Astrocyte of the cerebellum (primary cell): Measurements from ENCODE around the gene PCBD2.
"Not testable (repeated sequence)": the region's sequence is repeated elsewhere in the genome, so short reads cannot be mapped to it uniquely, and the experiment has no call there.

ENCODE experiments used
- DNase-seq: peaks from one replicate; pipeline ENCODE4 v3.0.0-alpha.2; 2011; ENCODE audit warnings: low read depth
- H3K4me3 ChIP-seq: 2 replicates; pipeline ENCODE4 v1.5.1; 2011; ENCODE audit warnings: mild to moderate bottlenecking, low read depth, low read length, moderate library complexity
- in situ Hi-C: cut with HindIII; loops from 2 replicates; pipeline ENCODE4 v1.10.0; 2017; ENCODE audit warnings: low sequenced_read_pairs
- TF ChIP-seq, protein P1 (sequence below): IDR thresholded peaks from 2 replicates; pipeline ENCODE4 v1.5.1; 2012; ENCODE audit warnings: low read length, low read depth, moderate library complexity, mild to moderate bottlenecking; ENCODE audit errors: missing control alignments

Gene PCBD2

DNA sequence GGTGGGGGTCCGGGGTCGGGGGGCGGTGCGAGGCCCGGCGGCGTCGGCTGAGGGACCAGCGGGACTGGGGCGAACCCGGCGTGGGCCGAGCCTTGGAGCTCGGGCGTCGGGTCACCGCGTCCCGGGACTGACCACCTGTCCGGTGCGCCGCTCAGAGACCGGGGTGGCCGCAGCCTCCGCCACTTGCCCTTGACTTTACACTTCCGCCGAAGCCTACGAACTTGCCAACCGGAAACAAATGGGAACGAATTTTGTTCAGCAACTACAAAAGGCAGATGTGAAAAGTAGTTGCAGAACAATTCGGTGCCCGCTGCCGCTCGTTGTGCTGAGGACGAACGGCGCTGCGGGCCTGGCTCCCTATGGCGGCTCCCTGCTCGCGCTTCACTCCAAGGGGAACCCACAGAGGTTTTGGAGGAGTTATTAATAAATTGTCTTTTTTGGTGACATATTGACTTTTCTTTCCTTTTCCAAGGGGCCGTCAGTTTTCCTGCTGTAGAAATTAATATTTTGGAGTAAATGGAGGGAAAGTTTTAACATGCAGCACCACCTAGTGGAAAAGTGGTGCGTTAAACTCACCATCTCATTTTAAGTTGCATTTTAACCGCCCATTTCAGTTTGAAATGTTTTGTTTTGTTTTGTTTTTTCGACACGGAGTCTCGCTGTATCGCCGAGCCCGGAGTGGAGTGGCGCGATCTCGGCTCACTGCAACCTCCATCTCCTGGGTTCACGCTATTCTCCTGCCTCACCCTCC lies 490 bp downstream of the PCBD2 start:
- in situ Hi-C loops, result no loop called here
- DNase-seq, result peak; percentile 45
- peak overlapping the region; percentile 61 for H3K4me3 ChIP-seq
- TF ChIP-seq, protein P1, sequence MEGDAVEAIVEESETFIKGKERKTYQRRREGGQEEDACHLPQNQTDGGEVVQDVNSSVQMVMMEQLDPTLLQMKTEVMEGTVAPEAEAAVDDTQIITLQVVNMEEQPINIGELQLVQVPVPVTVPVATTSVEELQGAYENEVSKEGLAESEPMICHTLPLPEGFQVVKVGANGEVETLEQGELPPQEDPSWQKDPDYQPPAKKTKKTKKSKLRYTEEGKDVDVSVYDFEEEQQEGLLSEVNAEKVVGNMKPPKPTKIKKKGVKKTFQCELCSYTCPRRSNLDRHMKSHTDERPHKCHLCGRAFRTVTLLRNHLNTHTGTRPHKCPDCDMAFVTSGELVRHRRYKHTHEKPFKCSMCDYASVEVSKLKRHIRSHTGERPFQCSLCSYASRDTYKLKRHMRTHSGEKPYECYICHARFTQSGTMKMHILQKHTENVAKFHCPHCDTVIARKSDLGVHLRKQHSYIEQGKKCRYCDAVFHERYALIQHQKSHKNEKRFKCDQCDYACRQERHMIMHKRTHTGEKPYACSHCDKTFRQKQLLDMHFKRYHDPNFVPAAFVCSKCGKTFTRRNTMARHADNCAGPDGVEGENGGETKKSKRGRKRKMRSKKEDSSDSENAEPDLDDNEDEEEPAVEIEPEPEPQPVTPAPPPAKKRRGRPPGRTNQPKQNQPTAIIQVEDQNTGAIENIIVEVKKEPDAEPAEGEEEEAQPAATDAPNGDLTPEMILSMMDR, result peak; percentile 56

DNA sequence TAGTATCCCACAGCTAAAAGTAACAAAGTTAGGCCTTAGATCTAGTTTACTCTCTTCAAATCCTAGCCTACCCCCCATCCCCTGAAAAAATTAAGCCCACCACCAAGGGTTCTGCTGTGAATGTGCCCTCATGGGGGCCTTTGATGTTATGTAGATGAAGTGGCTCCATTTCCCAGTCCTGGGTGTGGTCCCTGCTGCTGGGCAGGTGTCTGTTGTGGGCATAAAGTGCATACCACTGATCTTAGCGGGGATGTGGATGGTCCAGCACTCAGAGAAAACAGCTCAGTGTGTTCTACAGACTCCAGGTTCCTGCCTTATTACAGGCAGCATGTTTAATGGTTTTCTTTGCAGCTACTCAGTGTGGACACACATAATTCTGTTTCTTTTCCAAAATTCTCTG lies 1.9 kb downstream of the PCBD2 start:
- in situ Hi-C loops, result no loop called here

GRCh38 chr5:134910752-134911151 lies 5.8 kb downstream of the PCBD2 start:
- H3K4me3 ChIP-seq, in situ Hi-C loops, DNase-seq: not testable (repeated sequence)

More for the DNA sequence above, 1.9 kb downstream of the PCBD2 start:
- no peak overlapping the region for H3K4me3 ChIP-seq
- no peak for DNase-seq
- TF ChIP-seq, protein P1, result no peak

DNA sequence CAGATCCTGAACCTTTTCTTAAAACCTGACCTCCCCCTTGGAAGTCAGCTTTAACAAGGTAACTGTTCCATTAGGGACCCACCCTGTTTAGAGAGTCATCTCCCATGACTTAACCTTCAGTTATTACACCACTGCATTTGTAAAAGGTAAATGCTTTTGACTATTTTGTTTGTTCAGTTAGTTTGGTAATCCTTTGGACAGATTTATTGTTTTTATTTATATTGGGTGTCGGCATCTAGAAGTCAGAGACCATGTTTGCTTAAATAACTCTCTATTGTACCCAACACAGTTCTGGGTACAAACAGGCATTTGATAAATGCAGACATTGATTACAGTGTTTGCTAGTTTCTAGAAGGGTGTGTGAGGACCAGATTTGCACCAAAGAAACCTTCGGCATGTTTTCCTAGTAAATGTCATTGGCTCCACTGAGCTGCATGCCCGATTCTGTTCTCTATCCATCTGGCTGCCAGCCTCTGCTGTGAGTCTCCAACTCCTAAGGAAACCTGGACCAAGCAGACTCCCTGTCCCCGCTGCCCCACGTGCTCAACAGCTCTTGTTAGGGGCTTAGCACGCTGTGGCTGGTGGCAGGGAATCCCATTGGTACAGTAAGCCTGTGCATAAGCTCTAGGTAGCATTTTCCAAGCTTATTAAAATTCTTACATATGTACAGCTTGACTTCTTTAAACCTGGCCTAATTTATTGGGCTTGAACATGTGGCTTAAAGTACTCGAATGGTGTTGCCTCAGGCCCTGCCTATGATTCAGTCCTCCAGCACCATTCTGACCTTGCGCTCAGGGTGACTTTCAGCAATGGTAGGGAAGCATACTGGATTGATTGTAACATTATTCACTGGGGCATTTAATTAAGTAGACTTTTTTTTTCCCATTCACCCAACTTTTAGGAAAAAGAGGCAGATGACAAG lies 6.6 kb downstream of the PCBD2 start:
- TF ChIP-seq, protein P1, result no peak
- no peak for DNase-seq
- in situ Hi-C loops, result no loop called here
- no peak overlapping the region for H3K4me3 ChIP-seq

DNA sequence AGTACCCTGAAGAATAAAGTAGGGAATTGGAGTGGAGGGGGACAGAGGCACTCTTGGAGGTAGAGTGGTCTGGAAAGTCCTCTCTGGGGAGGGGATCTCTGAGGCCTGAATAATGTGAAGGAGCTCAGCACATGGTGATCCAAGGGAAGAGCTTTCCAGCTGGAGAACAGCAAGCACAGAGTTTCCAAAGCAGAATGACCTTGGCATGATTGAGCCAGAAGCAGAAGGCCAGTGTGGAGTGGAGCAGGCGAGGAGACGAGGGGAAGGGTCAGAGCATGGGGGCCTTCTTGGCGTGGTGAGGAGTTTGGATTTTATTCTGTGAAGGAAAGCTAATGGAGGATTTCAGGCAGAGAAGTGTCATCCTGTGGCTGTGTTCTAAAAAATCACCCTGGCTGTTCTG lies 8.3 kb downstream of the PCBD2 start:
- in situ Hi-C loops, result no loop called here

GRCh38 chr5:134913795-134914194 lies 8.9 kb downstream of the PCBD2 start:
- no peak overlapping the region for H3K4me3 ChIP-seq
- TF ChIP-seq, protein P1, result no peak
- in situ Hi-C loops, result no loop called here
- DNase-seq, result no peak

More for the DNA sequence above, 8.3 kb downstream of the PCBD2 start:
- H3K4me3 ChIP-seq, result no peak overlapping the region
- no peak for DNase-seq
- TF ChIP-seq, protein P1, result no peak
